ENCODE measurements around the gene BCAS1.

The BCAS1 gene

GRCh38 chr20:54043076-54043967 is 27.1 kb downstream of the BCAS1 start:
- no peaks in the 10 kb centered on the region for H3K79me1 ChIP-seq (ENCODE audit: low read length)
- H4K91ac ChIP-seq (ENCODE audit: low read depth, low read length), result no peak overlapping the region
- H3K4ac ChIP-seq (ENCODE audit: low read depth, low read length), result no peak overlapping the region
- H3K79me2 ChIP-seq (ENCODE audit: control insufficient read depth, insufficient read depth, low read length, poor library complexity), result no peaks in the 10 kb centered on the region
- DNase-seq, result no peak
- H3K4me1 ChIP-seq (ENCODE audit: control insufficient read depth in 1 of 2, insufficient read depth in 2 of 2, low read length in 2 of 2), result peaks cover 0 to 2% of the 10 kb centered on the region in 2 experiments
- H3K36me3 ChIP-seq (ENCODE audit: control insufficient read depth in 1 of 2, insufficient read depth in 2 of 2, low read length in 2 of 2), result no peaks in the 10 kb centered on the region
- no peak overlapping the region for H2BK5ac ChIP-seq (ENCODE audit: low read depth, low read length, poor library complexity)
- no peak overlapping the region for H2BK12ac ChIP-seq (ENCODE audit: low read length)
- H3K4me2 ChIP-seq (ENCODE audit: low read length), result no peak overlapping the region
- H3K18ac ChIP-seq (ENCODE audit: low read length), result no peak overlapping the region
- no peaks in the 10 kb centered on the region for H3K27me3 ChIP-seq (ENCODE audit: insufficient read depth, low read length)
- H3K9me3 ChIP-seq (ENCODE audit: insufficient read depth, low read depth, low read length), result no peaks in the 10 kb centered on the region
- no peak overlapping the region for H3K4me3 ChIP-seq (ENCODE audit: low read depth, low read length)
- H3K14ac ChIP-seq (ENCODE audit: low read length), result no peak overlapping the region
- no CpG with 5 or more reads among the region's 9 CpGs for whole genome bisulfite sequencing (ENCODE audit: extremely low coverage, insufficient coverage, insufficient read length)
- H4K8ac ChIP-seq (ENCODE audit: low read depth, low read length), result no peak overlapping the region
- no peak overlapping the region for H2AK5ac ChIP-seq (ENCODE audit: low read length)
- H3K9ac ChIP-seq (ENCODE audit: low read length), result no peak overlapping the region
- no peak overlapping the region for H3K23ac ChIP-seq (ENCODE audit: low read length)
- H4K12ac ChIP-seq (ENCODE audit: low read depth, low read length), result no peak overlapping the region
- H3K27ac ChIP-seq (ENCODE audit: low read depth, low read length), result no peak overlapping the region
- no peak overlapping the region for H2AFZ ChIP-seq (ENCODE audit: insufficient read depth, low read length, poor library complexity)
- H2BK120ac ChIP-seq (ENCODE audit: insufficient read depth, low read length, poor library complexity), result no peak overlapping the region

- no peak overlapping the region for H3K27ac ChIP-seq (ENCODE audit: low read depth, low read length)
- no peak for DNase-seq
- H3K4ac ChIP-seq (ENCODE audit: low read depth, low read length), result no peak overlapping the region
- no CpG with 5 or more reads among the region's 4 CpGs for WGBS (ENCODE audit: extremely low coverage, insufficient coverage, insufficient read length)
- H3K4me2 ChIP-seq (ENCODE audit: low read length), result no peak overlapping the region
- no peak overlapping the region for H2AK5ac ChIP-seq (ENCODE audit: low read length)
- no peak overlapping the region for H3K18ac ChIP-seq (ENCODE audit: low read length)
- H4K8ac ChIP-seq (ENCODE audit: low read depth, low read length), result no peak overlapping the region
- peaks cover 0 to 2% of the 10 kb centered on the region in 2 experiments for H3K4me1 ChIP-seq (ENCODE audit: control insufficient read depth in 1 of 2, insufficient read depth in 2 of 2, low read length in 2 of 2)
- no peak overlapping the region for H3K14ac ChIP-seq (ENCODE audit: low read length)
- no peak overlapping the region for H3K9ac ChIP-seq (ENCODE audit: low read length)
- no peak overlapping the region for H2BK120ac ChIP-seq (ENCODE audit: insufficient read depth, low read length, poor library complexity)
- H3K79me2 ChIP-seq (ENCODE audit: control insufficient read depth, insufficient read depth, low read length, poor library complexity), result no peaks in the 10 kb centered on the region
- no peak overlapping the region for H4K12ac ChIP-seq (ENCODE audit: low read depth, low read length)
- no peaks in the 10 kb centered on the region for H3K9me3 ChIP-seq (ENCODE audit: insufficient read depth, low read depth, low read length)
- no peaks in the 10 kb centered on the region for H3K36me3 ChIP-seq (ENCODE audit: control insufficient read depth in 1 of 2, insufficient read depth in 2 of 2, low read length in 2 of 2)
- H3K23ac ChIP-seq (ENCODE audit: low read length), result no peak overlapping the region
- H2AFZ ChIP-seq (ENCODE audit: insufficient read depth, low read length, poor library complexity), result no peak overlapping the region
- H3K27me3 ChIP-seq (ENCODE audit: insufficient read depth, low read length), result no peaks in the 10 kb centered on the region
- no peak overlapping the region for H2BK12ac ChIP-seq (ENCODE audit: low read length)
- no peak overlapping the region for H3K4me3 ChIP-seq (ENCODE audit: low read depth, low read length)
- no peak overlapping the region for H2BK5ac ChIP-seq (ENCODE audit: low read depth, low read length, poor library complexity)
- H4K91ac ChIP-seq (ENCODE audit: low read depth, low read length), result no peak overlapping the region
- no peaks in the 10 kb centered on the region for H3K79me1 ChIP-seq (ENCODE audit: low read length)
Observed at GRCh38 chr20:54042021-54042420, 28.4 kb downstream of the BCAS1 start.

GRCh38 chr20:54041336-54041735 is 29.1 kb downstream of the BCAS1 start:
- Histone ChIP-seq H3K36me3 (ENCODE audit: control insufficient read depth in 1 of 2, insufficient read depth in 2 of 2, low read length in 2 of 2) (no peaks in the 10 kb centered on the region), H3K4ac (ENCODE audit: low read depth, low read length) (no peak overlapping the region), H3K4me1 (ENCODE audit: control insufficient read depth in 1 of 2, insufficient read depth in 2 of 2, low read length in 2 of 2) (peaks cover 0 to 2% of the 10 kb centered on the region in 2 experiments), H4K91ac (ENCODE audit: low read depth, low read length) (no peak overlapping the region), H2AK5ac (ENCODE audit: low read length) (no peak overlapping the region), H3K4me3 (ENCODE audit: low read depth, low read length) (no peak overlapping the region), H3K79me1 (ENCODE audit: low read length) (no peaks in the 10 kb centered on the region), H3K4me2 (ENCODE audit: low read length) (no peak overlapping the region), H4K8ac (ENCODE audit: low read depth, low read length) (no peak overlapping the region), H2BK120ac (ENCODE audit: insufficient read depth, low read length, poor library complexity) (no peak overlapping the region), H3K27ac (ENCODE audit: low read depth, low read length) (no peak overlapping the region), H3K14ac (ENCODE audit: low read length) (no peak overlapping the region), H2BK12ac (ENCODE audit: low read length) (no peak overlapping the region), H3K23ac (ENCODE audit: low read length) (no peak overlapping the region), H3K9me3 (ENCODE audit: insufficient read depth, low read depth, low read length) (no peaks in the 10 kb centered on the region), H3K9ac (ENCODE audit: low read length) (no peak overlapping the region), H3K27me3 (ENCODE audit: insufficient read depth, low read length) (no peaks in the 10 kb centered on the region), H4K12ac (ENCODE audit: low read depth, low read length) (no peak overlapping the region), H3K18ac (ENCODE audit: low read length) (no peak overlapping the region), H3K79me2 (ENCODE audit: control insufficient read depth, insufficient read depth, low read length, poor library complexity) (no peaks in the 10 kb centered on the region), H2BK5ac (ENCODE audit: low read depth, low read length, poor library complexity) (no peak overlapping the region), H2AFZ (ENCODE audit: insufficient read depth, low read length, poor library complexity) (no peak overlapping the region)
- no peak for DNase-seq
- no CpG with 5 or more reads among the region's 4 CpGs for WGBS (ENCODE audit: extremely low coverage, insufficient coverage, insufficient read length)

GRCh38 chr20:54040531-54040930 is 29.9 kb downstream of the BCAS1 start:
- DNase-seq, result no peak
- WGBS (ENCODE audit: extremely low coverage, insufficient coverage, insufficient read length), result no CpG with 5 or more reads among the region's 3 CpGs

More at GRCh38 chr20:54040531-54040930, 29.9 kb downstream of the BCAS1 start:
- Histone ChIP-seq H4K91ac (ENCODE audit: low read depth, low read length) (no peak overlapping the region), H2BK12ac (ENCODE audit: low read length) (no peak overlapping the region), H4K8ac (ENCODE audit: low read depth, low read length) (no peak overlapping the region), H3K4me1 (ENCODE audit: control insufficient read depth in 1 of 2, insufficient read depth in 2 of 2, low read length in 2 of 2) (peaks cover 0 to 2% of the 10 kb centered on the region in 2 experiments), H2BK120ac (ENCODE audit: insufficient read depth, low read length, poor library complexity) (no peak overlapping the region), H3K14ac (ENCODE audit: low read length) (no peak overlapping the region), H2BK5ac (ENCODE audit: low read depth, low read length, poor library complexity) (no peak overlapping the region), H4K12ac (ENCODE audit: low read depth, low read length) (no peak overlapping the region), H3K27me3 (ENCODE audit: insufficient read depth, low read length) (no peaks in the 10 kb centered on the region), H3K79me2 (ENCODE audit: control insufficient read depth, insufficient read depth, low read length, poor library complexity) (no peaks in the 10 kb centered on the region), H3K36me3 (ENCODE audit: control insufficient read depth in 1 of 2, insufficient read depth in 2 of 2, low read length in 2 of 2) (no peaks in the 10 kb centered on the region), H3K23ac (ENCODE audit: low read length) (no peak overlapping the region), H3K18ac (ENCODE audit: low read length) (no peak overlapping the region), H3K4me3 (ENCODE audit: low read depth, low read length) (no peak overlapping the region), H2AK5ac (ENCODE audit: low read length) (no peak overlapping the region), H2AFZ (ENCODE audit: insufficient read depth, low read length, poor library complexity) (no peak overlapping the region), H3K79me1 (ENCODE audit: low read length) (no peaks in the 10 kb centered on the region), H3K9ac (ENCODE audit: low read length) (no peak overlapping the region), H3K4me2 (ENCODE audit: low read length) (no peak overlapping the region), H3K9me3 (ENCODE audit: insufficient read depth, low read depth, low read length) (no peaks in the 10 kb centered on the region), H3K27ac (ENCODE audit: low read depth, low read length) (no peak overlapping the region), H3K4ac (ENCODE audit: low read depth, low read length) (no peak overlapping the region)

Measured in trophoblast cell (in vitro differentiated cells and primary cell).